ENCODE results near the gene PPP3R1. TPM values are rescaled to one million over a fixed set of nuclear protein-coding genes. Genes with fewer than 3 reads are reported as not detected.

Gene PPP3R1
- total and polyA plus RNA-seq, 2 donors from 2014 or later = 18.3 to 50.8 TPM

DNA sequence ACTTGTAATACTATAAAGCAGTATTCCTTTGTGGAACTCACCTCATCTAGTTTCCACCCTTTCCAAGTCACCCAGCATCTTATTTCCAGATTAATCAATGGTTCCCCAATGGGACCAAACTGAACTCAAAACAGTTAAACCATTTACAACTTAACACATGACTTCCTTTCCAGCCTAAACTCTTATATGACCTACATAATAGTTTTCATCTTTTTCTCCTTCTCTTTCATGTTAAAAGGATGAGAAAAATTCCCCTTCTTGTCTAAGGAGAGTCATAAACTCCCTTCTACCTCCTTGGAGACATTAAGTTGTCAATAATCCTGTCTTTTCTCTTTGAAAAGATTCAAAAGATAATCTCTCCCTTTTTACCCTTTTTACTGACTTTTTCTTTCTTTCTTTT, 6.7 kb downstream of the PPP3R1 start:
- Histone ChIP-seq H3K36me3 (ENCODE audit: control insufficient read depth in 2 of 3, insufficient read depth in 3 of 3, low read length in 3 of 3) (no peaks in the 10 kb centered on the region), H3K9me3 (ENCODE audit: control insufficient read depth in 2 of 3, insufficient read depth in 1 of 3, low read length in 3 of 3) (no peaks in the 10 kb centered on the region), H3K4me3 (ENCODE audit: low read length in 3 of 3) (no peak overlapping the region), H3K9ac (ENCODE audit: low read length in 3 of 3) (no peak overlapping the region), H3K27ac (ENCODE audit: low read depth in 2 of 2, low read length in 2 of 2) (no peak overlapping the region), H3K27me3 (ENCODE audit: control insufficient read depth, insufficient read depth, low read length) (no peaks in the 10 kb centered on the region), H3K4me1 (ENCODE audit: control insufficient read depth in 2 of 3, insufficient read depth in 2 of 3, low read depth in 1 of 3, low read length in 3 of 3) (peaks cover 0 to 16% (median 13%) of the 10 kb centered on the region in 3 donors)
- DNase-seq (no peak), FAIRE-seq (no peak)
- TF ChIP-seq, protein P1, sequence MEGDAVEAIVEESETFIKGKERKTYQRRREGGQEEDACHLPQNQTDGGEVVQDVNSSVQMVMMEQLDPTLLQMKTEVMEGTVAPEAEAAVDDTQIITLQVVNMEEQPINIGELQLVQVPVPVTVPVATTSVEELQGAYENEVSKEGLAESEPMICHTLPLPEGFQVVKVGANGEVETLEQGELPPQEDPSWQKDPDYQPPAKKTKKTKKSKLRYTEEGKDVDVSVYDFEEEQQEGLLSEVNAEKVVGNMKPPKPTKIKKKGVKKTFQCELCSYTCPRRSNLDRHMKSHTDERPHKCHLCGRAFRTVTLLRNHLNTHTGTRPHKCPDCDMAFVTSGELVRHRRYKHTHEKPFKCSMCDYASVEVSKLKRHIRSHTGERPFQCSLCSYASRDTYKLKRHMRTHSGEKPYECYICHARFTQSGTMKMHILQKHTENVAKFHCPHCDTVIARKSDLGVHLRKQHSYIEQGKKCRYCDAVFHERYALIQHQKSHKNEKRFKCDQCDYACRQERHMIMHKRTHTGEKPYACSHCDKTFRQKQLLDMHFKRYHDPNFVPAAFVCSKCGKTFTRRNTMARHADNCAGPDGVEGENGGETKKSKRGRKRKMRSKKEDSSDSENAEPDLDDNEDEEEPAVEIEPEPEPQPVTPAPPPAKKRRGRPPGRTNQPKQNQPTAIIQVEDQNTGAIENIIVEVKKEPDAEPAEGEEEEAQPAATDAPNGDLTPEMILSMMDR (IDR thresholded peaks at IDR 0.05; ENCODE audit: borderline replicate concordance, extremely low read depth, insufficient read depth) = no peak
- intact Hi-C loops (cut with DNase I) = no loop called here

DNA sequence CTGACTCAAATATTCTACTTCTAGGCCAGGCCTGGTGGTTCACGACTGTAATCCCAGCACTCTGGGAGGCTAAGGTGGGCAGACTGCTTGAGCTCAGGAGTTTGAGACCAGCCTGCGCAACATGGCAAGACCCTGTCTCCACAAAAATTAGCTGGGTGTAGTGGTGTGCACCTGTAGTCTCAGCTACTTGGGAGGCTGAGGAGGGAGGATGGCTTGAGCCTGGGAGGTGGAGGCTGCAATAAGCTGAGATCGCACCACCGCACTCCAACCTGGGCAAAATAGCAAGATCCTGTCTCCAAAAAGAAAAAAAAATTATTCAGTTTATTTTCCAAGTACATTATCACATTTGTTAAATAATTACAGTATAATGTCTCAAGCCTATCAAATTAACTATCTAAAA, 7.3 kb downstream of the PPP3R1 start:
- DNase-seq (no peak), FAIRE-seq (no peak)
- Histone ChIP-seq H3K9ac (ENCODE audit: low read length in 3 of 3) (no peak overlapping the region), H3K27me3 (ENCODE audit: control insufficient read depth, insufficient read depth, low read length) (no peaks in the 10 kb centered on the region), H3K9me3 (ENCODE audit: control insufficient read depth in 2 of 3, insufficient read depth in 1 of 3, low read length in 3 of 3) (no peaks in the 10 kb centered on the region), H3K4me1 (ENCODE audit: control insufficient read depth in 2 of 3, insufficient read depth in 2 of 3, low read depth in 1 of 3, low read length in 3 of 3) (peaks cover 0 to 17% (median 11%) of the 10 kb centered on the region in 3 donors), H3K4me3 (ENCODE audit: low read length in 3 of 3) (no peak overlapping the region), H3K27ac (ENCODE audit: low read depth in 2 of 2, low read length in 2 of 2) (no peak overlapping the region), H3K36me3 (ENCODE audit: control insufficient read depth in 2 of 3, insufficient read depth in 3 of 3, low read length in 3 of 3) (no peaks in the 10 kb centered on the region)
- intact Hi-C loops (cut with DNase I) = no loop called here
- TF ChIP-seq, protein P1 (IDR thresholded peaks at IDR 0.05; ENCODE audit: borderline replicate concordance, extremely low read depth, insufficient read depth) = no peak

DNA sequence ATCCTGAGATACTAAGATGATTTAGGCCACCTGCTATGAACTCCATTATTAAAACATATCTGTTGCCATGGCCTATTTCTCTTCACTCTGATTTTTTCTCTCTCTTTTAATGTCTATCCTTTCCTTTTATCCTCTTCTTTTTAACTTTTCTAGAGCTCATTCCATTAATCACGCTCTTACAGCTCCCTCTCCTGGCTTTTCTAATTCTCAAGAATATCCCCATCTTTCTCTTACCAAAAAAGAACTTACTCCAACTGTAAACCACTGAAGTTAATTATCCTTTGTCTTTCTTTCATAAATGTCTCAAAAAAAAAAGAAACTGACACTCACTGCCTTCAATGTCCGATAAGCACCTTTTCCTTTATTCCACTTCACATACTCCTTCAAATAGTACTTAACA, 7.9 kb downstream of the PPP3R1 start:
- H3K36me3 ChIP-seq (ENCODE audit: control insufficient read depth in 2 of 3, insufficient read depth in 3 of 3, low read length in 3 of 3) = no peaks in the 10 kb centered on the region
- peak in 1 of 5 donors; percentile 27 for DNase-seq
- intact Hi-C loops (cut with DNase I) = no loop called here
- no peak overlapping the region for H3K9ac ChIP-seq (ENCODE audit: low read length in 3 of 3)
- no peaks in the 10 kb centered on the region for H3K9me3 ChIP-seq (ENCODE audit: control insufficient read depth in 2 of 3, insufficient read depth in 1 of 3, low read length in 3 of 3)
- TF ChIP-seq, protein P1 (IDR thresholded peaks at IDR 0.05; ENCODE audit: borderline replicate concordance, extremely low read depth, insufficient read depth) = no peak
- no peak overlapping the region for H3K27ac ChIP-seq (ENCODE audit: low read depth in 2 of 2, low read length in 2 of 2)
- no peaks in the 10 kb centered on the region for H3K27me3 ChIP-seq (ENCODE audit: control insufficient read depth, insufficient read depth, low read length)
- no peak for FAIRE-seq
- peaks cover 0 to 17% (median 5%) of the 10 kb centered on the region in 3 donors for H3K4me1 ChIP-seq (ENCODE audit: control insufficient read depth in 2 of 3, insufficient read depth in 2 of 3, low read depth in 1 of 3, low read length in 3 of 3)
- no peak overlapping the region for H3K4me3 ChIP-seq (ENCODE audit: low read length in 3 of 3)

DNA sequence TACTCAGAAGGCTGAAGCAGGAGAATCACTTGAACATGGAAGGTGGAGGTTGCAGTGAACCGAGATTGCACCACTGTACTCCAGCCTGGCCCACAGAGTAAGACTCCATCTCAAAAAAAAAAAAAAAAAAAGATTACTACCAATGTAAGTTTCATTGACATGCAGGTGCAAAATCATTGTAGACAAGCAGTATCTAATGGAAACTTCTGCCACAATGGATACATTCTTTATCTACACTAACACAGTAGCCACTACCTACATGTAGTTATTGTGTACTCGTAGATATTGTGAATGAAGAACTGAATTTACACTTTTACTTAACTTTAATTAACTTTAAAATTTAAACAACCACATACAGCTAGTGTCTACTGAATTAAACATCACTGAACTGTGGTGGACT, 10.6 kb downstream of the PPP3R1 start:
- Histone ChIP-seq H3K4me3 (ENCODE audit: low read length in 3 of 3) (no peak overlapping the region), H3K36me3 (ENCODE audit: control insufficient read depth in 2 of 3, insufficient read depth in 3 of 3, low read length in 3 of 3) (no peaks in the 10 kb centered on the region), H3K9ac (ENCODE audit: low read length in 3 of 3) (no peak overlapping the region), H3K9me3 (ENCODE audit: control insufficient read depth in 2 of 3, insufficient read depth in 1 of 3, low read length in 3 of 3) (no peaks in the 10 kb centered on the region), H3K4me1 (ENCODE audit: control insufficient read depth in 2 of 3, insufficient read depth in 2 of 3, low read depth in 1 of 3, low read length in 3 of 3) (peaks cover 0 to 20% (median 3%) of the 10 kb centered on the region in 3 donors), H3K27me3 (ENCODE audit: control insufficient read depth, insufficient read depth, low read length) (no peaks in the 10 kb centered on the region), H3K27ac (ENCODE audit: low read depth in 2 of 2, low read length in 2 of 2) (no peak overlapping the region)
- FAIRE-seq (no peak), DNase-seq (no peak)
- TF ChIP-seq, protein P1 (IDR thresholded peaks at IDR 0.05; ENCODE audit: borderline replicate concordance, extremely low read depth, insufficient read depth) = no peak
- intact Hi-C loops (cut with DNase I) = no loop called here
